Esophagus muscularis mucosa (tissue), 3 donors: ENCODE measurements around the gene DGCR8.

Experiments
- EP300 ChIP-seq: sonication (generic); formaldehyde crosslinking; IDR thresholded peaks from one replicate; pipeline ENCODE4 v1.6.1; 2017; ENCODE audit warnings: antibody characterized with exemption
- TF ChIP-seq, protein P1 (sequence below), 3 experiments: fragments of 200-600 bp in 2 of 3; fragments of 450-650 bp in 1 of 3; sonication (generic) in 2 of 3; IDR thresholded peaks; one replicate each; pipeline ENCODE4 v1.5.1; 2017 to 2019; ENCODE audit warnings: antibody characterized with exemption in 3 of 3, mild to moderate bottlenecking in 2 of 3, moderate library complexity in 1 of 3

DNA sequence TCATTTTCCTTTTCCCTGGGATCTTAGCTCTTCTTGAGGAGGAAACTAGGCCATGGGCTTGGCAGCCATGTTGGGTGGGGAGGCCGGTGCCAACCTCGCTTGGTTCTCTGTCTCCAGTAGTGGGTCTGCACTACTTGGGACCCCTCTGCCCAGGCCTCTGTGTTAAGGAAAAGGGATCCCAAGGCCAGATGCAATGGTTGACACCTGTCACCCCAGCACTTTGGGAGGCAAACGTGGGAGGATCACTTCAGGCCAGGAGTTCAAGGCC is 49.6 kb downstream of the DGCR8 start:
- TF ChIP-seq, protein P1, sequence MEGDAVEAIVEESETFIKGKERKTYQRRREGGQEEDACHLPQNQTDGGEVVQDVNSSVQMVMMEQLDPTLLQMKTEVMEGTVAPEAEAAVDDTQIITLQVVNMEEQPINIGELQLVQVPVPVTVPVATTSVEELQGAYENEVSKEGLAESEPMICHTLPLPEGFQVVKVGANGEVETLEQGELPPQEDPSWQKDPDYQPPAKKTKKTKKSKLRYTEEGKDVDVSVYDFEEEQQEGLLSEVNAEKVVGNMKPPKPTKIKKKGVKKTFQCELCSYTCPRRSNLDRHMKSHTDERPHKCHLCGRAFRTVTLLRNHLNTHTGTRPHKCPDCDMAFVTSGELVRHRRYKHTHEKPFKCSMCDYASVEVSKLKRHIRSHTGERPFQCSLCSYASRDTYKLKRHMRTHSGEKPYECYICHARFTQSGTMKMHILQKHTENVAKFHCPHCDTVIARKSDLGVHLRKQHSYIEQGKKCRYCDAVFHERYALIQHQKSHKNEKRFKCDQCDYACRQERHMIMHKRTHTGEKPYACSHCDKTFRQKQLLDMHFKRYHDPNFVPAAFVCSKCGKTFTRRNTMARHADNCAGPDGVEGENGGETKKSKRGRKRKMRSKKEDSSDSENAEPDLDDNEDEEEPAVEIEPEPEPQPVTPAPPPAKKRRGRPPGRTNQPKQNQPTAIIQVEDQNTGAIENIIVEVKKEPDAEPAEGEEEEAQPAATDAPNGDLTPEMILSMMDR (IDR thresholded peaks at IDR 0.05), result no peak
- no peak for TF ChIP-seq EP300
